Measurements from ENCODE around the gene PLPP2.

DNA sequence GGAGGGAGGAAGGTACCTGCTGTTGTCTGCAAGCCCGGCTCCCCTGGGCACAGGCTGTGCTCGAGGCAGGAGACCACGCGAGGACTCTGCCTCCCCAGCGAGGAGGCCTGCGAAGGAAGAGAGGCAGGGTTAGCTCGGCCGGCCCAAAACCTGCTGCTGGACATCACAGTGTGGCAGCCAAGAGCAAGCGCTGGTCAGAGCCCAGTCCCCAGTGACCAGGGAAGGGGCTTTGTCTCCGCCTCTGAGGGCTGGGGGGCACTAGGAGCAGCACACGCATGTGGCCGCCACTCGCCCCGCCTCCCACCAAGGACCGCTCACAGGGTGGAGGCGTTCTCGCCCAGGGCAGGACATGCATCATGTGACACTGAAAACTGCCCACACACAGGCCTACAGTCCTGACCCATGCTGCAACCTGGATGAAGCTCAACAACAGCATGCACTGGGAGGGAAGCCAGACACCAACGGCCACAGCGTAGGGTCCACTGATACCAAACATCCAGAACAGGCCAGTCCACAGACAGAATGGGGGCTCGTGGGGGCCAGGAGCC is 44.9 kb upstream of the PLPP2 start:
- TF ChIP-seq POLR2A (IDR thresholded peaks at IDR 0.05; ENCODE audit: low read depth, low read length) = no peak
- TF ChIP-seq RAD21 (IDR thresholded peaks at IDR 0.05; ENCODE audit: low read length) = no peak
- TF ChIP-seq, protein P1, sequence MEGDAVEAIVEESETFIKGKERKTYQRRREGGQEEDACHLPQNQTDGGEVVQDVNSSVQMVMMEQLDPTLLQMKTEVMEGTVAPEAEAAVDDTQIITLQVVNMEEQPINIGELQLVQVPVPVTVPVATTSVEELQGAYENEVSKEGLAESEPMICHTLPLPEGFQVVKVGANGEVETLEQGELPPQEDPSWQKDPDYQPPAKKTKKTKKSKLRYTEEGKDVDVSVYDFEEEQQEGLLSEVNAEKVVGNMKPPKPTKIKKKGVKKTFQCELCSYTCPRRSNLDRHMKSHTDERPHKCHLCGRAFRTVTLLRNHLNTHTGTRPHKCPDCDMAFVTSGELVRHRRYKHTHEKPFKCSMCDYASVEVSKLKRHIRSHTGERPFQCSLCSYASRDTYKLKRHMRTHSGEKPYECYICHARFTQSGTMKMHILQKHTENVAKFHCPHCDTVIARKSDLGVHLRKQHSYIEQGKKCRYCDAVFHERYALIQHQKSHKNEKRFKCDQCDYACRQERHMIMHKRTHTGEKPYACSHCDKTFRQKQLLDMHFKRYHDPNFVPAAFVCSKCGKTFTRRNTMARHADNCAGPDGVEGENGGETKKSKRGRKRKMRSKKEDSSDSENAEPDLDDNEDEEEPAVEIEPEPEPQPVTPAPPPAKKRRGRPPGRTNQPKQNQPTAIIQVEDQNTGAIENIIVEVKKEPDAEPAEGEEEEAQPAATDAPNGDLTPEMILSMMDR (conservative IDR thresholded peaks at IDR 0.05; ENCODE audit: low read depth, low read length) = no peak
- TF ChIP-seq, protein P2, sequence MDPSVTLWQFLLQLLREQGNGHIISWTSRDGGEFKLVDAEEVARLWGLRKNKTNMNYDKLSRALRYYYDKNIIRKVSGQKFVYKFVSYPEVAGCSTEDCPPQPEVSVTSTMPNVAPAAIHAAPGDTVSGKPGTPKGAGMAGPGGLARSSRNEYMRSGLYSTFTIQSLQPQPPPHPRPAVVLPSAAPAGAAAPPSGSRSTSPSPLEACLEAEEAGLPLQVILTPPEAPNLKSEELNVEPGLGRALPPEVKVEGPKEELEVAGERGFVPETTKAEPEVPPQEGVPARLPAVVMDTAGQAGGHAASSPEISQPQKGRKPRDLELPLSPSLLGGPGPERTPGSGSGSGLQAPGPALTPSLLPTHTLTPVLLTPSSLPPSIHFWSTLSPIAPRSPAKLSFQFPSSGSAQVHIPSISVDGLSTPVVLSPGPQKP (IDR thresholded peaks at IDR 0.05; ENCODE audit: borderline replicate concordance, low read depth, low read length) = no peak
- TF ChIP-seq MXI1 (IDR thresholded peaks at IDR 0.05; ENCODE audit: borderline replicate concordance, low read depth, low read length) = no peak
- TF ChIP-seq CHD1 (IDR thresholded peaks at IDR 0.05; ENCODE audit: low read depth, low read length) = no peak
- no peak for TF ChIP-seq CEBPB (IDR thresholded peaks at IDR 0.05; ENCODE audit: low read depth, low read length)

All from IMR-90 (cell line).